Choroid plexus epithelial cell (primary cell): Measurements from ENCODE around the gene CPD.

Source experiments
- DNase-seq: peaks from one replicate; pipeline ENCODE4 v3.0.0-alpha.2; 2010; ENCODE audit warnings: low read depth
- H3K4me3 ChIP-seq: 2 replicates; pipeline ENCODE4 v1.5.1; 2011; ENCODE audit warnings: low read depth, mild to moderate bottlenecking, control low read depth, low read length, moderate library complexity
- CTCF ChIP-seq: conservative IDR thresholded peaks from 2 replicates; pipeline ENCODE4 v1.5.1; 2011; ENCODE audit warnings: low read depth, mild to moderate bottlenecking, control low read depth, inconsistent platforms, low read length, moderate library complexity

The CPD gene

GRCh38 chr17:30476726-30477082 is 98.0 kb downstream of the CPD start:
- TF ChIP-seq CTCF: no peak
- peak overlapping the region; percentile 88 for H3K4me3 ChIP-seq
- DNase-seq: peak; percentile 23

- peak; percentile 98 for DNase-seq
- TF ChIP-seq CTCF: peak; percentile 84
- peak within 1 kb of the TSS; percentile 88 for H3K4me3 ChIP-seq
Measured at GRCh38 chr17:30477083-30477773, 98.5 kb downstream of the CPD start, which contains the start of gene GOSR1. GOSR1 (plus strand) TSS chr17:30477408; CDS start chr17:30477434, 26 bp downstream.

DNA sequence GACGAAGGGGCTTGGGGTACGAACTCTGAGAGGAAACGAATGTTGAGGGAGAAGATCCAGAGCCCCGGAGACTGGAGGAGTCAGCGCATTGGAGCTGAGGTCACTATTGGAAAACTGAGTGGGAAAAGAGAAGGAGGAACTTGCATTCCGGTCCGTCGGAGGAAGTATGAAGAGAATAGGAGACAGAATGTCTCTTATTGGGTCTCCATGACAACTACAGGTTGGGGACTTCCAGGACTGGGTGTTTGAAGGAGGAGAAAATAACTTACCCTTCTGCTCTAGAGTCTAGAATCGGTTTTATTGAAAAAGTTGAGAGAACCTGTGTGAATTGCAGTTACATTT is 99.0 kb downstream of the CPD start:
- DNase-seq: peak; percentile 30
- peak overlapping the region; percentile 88 for H3K4me3 ChIP-seq
- TF ChIP-seq CTCF: no peak

DNA sequence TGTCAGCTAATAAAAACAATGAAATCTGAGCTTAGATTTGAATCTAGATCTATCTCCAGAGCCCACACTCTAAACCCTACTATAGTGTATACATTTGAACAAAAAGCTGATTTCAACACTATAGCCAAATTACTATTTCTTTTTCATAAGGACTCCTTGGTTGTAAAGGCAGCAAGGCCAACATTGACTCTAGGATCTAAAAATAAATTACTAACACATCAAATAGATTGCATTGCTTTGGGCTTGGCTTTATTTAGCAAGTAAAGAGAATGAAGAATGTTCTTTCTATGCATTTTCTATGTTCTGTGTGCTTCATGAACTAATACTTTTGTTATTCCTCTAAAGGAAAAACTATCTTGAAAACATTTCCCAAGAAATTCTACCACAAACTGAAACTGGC is 103.8 kb downstream of the CPD start:
- no peak overlapping the region for H3K4me3 ChIP-seq
- TF ChIP-seq CTCF: no peak
- no peak for DNase-seq

DNA sequence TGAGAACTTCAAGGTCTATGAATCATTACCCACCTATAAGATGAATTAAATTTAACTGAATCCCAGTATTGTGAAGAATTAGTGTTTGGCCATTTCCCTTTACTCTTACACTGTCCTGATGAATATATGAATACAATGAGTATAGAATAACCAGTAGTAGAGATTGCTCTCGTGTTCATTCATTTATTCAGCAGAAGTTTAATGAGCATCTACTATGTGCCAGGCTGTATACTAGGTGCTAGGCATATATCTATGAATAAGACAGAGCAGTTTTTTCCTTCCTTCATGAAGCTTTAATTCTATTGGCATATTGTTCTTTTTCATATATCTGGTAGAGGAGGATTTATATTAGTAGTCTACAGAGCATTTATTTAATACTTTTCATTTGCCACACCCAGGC is 104.4 kb downstream of the CPD start:
- no peak for DNase-seq
- TF ChIP-seq CTCF: no peak
- no peak overlapping the region for H3K4me3 ChIP-seq

GRCh38 chr17:30493780-30494179 is 115.1 kb downstream of the CPD start:
- TF ChIP-seq CTCF: no peak
- no peak for DNase-seq
- H3K4me3 ChIP-seq: no peak overlapping the region

GRCh38 chr17:30495586-30495985 is 116.9 kb downstream of the CPD start:
- TF ChIP-seq CTCF: no peak
- no peak overlapping the region for H3K4me3 ChIP-seq
- no peak for DNase-seq
